HG02678 (cell line): Measurements from ENCODE around the gene TMA7.
A peak's percentile ranks its signal among the peaks of the same experiment; 100 is the strongest.
"Not testable (repeated sequence)": the region's sequence is repeated elsewhere in the genome, so short reads cannot be mapped to it uniquely, and the experiment has no call there.

Experiments
- ATAC-seq: cut with Tn5 transposase; IDR thresholded peaks from one replicate; pipeline ENCODE4 v1.9.1; 2021; ENCODE audit warnings: mild to moderate bottlenecking, moderate library complexity; ENCODE audit not compliant: unreplicated experiment

The TMA7 gene

GRCh38 chr3:48435223-48435595 is 4.8 kb upstream of the TMA7 start:
- ATAC-seq: no peak

DNA sequence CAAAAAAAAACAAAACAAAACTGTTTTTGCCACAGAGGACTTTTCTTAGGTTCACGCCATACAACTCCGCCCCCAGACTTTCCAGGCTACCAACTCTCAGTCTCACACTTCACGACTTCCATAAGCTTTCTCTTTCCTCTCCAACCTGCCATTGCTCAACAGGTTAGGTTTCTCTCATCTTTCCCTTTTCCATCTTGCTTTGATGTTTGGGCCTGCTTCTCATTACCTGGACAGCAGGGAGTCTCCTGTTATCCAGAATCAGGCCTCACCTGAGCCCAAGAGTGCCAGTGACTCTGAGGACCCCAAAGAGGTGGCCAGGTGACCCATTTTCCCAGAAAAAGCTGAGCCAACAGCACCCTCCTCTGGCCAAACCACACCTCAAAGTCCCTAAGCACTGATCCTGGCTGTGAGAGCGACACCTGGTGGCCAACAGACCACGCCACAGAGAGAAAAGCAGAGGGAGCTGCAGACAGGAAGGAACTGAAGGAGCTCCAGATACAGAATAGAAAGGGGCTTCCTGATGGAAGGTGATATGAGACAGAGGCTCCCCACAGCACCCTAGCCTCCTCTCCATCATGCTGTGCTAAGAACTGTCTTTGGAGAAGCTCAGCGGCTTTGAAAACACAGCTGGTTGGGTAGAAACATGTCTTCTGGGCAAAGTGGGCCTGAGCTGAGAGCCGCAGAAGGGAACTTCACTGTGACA is 4.1 kb upstream of the TMA7 start:
- ATAC-seq: no peak

DNA sequence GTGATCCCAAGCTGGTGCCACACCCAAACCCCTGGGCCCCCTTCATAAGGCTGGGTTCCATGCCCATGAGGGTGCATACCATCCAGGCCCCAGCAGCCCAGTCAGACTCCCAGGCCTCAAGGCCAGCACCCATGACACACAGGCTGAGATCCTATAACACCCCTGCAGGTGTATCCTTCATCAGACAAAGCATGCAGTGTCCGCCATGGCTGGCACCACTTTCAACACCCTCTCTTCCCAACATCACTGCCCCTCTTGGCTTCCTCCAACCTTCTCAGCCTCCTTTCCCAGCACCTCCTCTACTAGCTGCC is 3.6 kb upstream of the TMA7 start:
- no peak for ATAC-seq

- no peak for ATAC-seq
Observed at GRCh38 chr3:48436855-48437254, 3.2 kb upstream of the TMA7 start.

GRCh38 chr3:48437812-48438211 is 2.2 kb upstream of the TMA7 start:
- ATAC-seq: no peak

- ATAC-seq: no peak
Observed at GRCh38 chr3:48440590-48440958, 517 bp downstream of the TMA7 start.

- ATAC-seq: no peak
Observed at GRCh38 chr3:48441940-48442339, 1.9 kb downstream of the TMA7 start.

- ATAC-seq: no peak
Observed at GRCh38 chr3:48445277-48445882, 5.3 kb downstream of the TMA7 start.

DNA sequence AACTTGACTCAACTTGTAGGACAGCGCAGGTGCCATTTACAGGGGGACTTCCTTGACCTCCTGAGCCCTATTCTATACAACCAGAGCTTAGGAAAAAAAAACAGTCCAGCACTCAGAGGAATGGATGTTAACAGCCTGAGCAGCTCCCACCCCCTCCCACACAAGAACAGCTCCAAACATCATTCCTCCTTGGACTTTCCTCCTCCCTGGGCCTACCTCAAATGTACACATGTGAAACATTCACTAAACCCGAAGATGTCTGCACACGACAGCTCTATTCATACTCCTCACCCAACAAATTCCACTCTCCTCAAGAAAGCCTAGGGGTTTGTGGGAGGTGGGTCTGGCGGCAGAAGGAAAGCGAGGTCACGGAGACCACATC is 6.0 kb downstream of the TMA7 start:
- ATAC-seq: no peak

DNA sequence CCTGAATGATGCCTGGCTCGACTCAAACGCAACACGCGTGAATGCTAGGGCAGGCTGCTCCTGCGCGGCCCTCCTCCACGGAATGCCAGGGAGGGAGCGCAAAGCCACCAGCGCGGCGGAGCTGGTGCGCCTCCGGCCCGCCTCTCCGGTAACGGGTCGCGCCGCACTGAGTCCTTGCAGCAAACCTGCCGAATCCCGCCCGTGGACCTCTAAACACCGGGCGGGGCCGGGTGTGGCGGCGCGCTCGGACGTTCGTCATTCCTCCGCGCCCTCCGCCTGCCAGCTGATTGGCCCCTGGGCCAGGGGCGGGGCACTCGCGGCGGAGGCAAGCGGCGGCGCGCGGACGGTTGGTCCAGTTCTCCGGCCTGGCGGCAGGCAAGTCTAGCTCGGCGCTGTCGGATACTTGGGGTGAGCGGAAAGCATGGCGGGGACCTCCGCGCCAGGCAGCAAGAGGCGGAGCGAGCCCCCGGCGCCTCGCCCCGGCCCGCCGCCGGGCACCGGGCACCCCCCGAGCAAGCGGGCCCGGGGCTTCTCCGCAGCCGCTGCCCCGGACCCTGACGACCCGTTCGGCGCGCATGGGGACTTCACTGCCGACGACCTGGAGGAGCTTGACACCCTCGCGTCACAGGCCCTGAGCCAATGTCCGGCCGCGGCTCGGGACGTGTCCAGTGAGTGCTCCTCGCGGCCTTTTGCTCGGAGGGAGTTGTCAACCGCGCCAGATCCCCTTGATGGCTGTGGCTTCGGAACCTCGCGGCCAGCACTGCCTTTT is 6.6 kb downstream of the TMA7 start, which contains the start of gene ATRIP:
ATRIP (plus strand) TSS at position 313 of the 769 bp plus-strand sequence; CDS start at position 422, 109 bp downstream.
- peak; percentile 89 for ATAC-seq

DNA sequence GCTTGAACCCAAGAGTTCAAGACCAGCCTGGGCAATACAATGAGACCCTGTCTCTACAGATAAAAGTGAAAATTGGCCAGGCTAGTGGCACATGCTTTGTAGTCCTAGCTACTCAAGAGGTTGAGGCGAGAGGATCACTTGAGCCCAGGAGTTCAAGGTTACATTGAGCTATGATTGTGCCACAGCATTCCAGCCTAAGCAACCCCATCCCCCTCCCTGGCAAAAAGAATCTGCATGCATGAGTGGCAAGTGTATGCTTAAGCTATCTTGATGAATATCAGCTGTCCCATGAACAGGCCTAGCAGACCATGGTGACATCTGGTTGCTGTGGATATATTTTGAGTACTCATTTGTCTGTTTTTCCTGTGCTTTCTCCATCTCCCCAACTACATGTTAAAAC is 11.2 kb downstream of the TMA7 start:
- ATAC-seq: no peak

- ATAC-seq: no peak
Observed at GRCh38 chr3:48456456-48456855, 16.4 kb downstream of the TMA7 start.

DNA sequence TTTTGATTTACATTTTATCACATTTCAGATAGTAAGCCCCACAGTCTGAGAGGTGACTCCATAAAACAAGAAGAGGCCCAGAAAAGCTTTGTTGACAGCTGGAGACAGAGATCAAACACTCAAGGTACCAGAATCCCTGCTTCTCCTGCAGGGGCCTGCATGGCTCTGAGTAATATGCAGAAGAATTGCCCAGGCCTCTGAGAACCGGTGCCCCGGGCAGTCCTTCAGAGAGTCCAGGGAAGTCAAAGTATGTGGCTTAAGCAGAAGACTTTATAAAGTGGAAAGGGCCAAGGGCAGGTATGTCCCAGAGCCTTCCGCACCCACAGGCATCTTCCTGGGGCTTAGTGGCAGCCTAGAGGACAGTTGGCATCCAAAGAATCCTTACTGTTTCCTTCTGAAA is 19.3 kb downstream of the TMA7 start:
- no peak for ATAC-seq

DNA sequence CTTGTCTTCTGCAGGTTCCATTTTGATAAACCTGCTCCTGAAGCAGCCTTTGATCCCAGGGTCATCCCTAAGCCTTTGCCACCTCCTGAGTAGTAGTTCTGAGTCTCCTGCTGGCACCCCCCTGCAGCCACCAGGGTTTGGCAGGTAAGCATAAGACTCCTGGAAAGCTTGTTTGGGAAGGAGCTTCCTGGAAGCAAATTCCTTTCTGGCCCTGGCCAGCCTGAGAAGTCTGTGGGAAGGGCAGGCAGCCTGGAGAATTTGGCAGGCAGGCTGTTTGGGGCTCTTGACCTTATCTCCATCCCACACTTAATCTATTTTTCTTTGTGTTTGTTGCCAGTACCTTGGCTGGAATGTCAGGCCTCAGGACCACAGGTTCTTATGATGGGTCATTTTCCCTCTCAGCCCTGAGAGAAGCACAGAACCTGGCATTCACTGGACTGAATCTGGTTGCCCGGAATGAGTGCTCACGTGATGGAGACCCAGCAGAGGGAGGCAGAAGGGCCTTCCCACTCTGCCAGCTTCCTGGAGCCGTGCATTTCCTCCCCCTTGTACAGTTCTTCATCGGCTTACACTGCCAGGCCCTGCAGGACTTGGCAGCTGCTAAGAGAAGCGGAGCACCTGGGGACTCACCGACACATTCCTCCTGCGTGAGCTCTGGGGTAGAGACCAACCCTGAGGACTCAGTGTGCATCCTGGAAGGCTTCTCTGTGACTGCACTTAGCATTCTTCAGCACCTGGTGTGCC is 19.9 kb downstream of the TMA7 start:
- ATAC-seq: no peak

- ATAC-seq: no peak
Observed at GRCh38 chr3:48460517-48460902, 20.5 kb downstream of the TMA7 start.

- ATAC-seq: not testable (repeated sequence)
Observed at GRCh38 chr3:48461767-48462166, 21.7 kb downstream of the TMA7 start.

- no peak for ATAC-seq
Observed at GRCh38 chr3:48463703-48464102, 23.6 kb downstream of the TMA7 start.

DNA sequence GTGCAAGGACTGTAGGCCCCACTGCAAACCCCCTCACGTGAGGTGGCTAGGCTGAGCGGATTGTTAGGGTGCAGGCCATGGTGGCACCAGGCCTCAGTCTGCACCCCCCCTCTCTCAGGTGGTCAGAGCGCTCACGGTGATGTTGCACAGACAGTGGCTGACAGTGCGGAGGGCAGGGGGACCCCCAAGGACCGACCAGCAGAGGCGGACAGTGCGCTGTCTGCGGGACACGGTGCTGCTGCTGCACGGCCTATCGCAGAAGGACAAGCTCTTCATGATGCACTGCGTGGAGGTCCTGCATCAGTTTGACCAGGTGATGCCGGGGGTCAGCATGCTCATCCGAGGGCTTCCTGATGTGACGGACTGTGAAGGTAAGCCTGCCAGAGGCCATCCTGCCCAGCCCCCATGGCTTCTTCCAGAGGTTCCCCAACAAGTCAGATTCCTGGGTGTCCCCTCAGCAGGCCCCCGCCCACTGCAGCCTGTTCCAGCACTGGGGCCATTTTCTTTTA is 24.7 kb downstream of the TMA7 start:
- no peak for ATAC-seq

DNA sequence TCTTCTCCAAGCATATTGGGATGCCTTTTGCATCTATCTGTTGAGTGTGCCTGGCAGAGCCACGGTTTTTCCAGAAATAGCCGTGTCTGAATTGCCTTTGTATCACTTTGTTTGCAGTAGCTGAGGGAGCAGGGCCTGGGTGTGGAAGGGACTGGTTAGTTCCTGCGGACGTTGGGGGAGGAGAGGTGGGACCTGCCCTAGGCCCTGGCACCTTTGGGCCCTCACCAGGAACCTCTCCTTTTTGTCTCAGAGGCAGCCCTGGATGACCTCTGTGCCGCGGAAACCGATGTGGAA is 25.1 kb downstream of the TMA7 start:
- no peak for ATAC-seq

DNA sequence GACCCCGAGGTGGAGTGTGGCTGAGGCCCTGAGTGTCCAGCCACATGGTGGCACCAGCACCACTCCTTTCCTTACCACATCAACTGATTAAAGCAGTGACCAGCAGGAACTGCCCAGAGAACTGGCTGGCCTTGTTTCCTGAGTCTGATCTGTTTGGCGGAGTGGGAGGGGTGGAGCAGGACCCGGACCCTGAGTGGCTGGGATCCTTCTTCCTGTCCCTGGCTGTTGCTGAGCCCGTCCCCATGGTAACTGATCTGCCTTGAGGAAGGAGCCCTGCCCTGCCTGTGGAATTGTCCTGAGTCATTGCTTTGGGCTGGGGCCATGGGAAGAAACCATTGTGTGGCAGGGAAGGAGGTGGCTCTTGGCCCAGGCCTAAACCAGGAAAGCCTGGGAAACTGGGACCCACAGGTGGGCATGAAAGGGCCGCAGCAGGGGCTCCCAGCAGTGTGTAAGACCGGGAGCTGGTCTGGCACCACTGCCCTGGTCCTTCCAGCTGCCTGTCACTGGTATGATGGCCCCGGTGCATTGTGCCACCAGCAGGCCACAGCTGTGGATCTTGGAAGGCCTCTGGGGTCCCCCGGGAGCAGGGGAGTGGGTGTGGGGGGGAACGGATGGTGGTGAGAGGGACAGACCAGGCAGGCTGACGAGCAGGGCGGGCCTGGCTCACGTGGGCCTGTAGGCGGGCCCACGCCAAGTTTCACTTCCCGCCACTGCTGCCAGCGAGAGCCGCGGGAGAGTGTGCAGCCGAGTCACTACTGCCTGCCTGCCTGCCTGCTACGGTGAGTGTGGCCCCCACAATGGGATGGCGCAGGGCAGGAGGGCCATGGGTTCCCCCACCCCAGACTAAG is 25.7 kb downstream of the TMA7 start:
- peak; percentile 81 for ATAC-seq
